Left cardiac atrium (tissue), 2 donors: ENCODE measurements around the gene CCDC191. TPM values are rescaled to one million over a fixed set of nuclear protein-coding genes. Genes with fewer than 3 reads are reported as not detected.

Experiments used
- total RNA-seq, 2 donors: library from RNA; stranded (reverse); fragmentation: NEBNext Ultra II Directional; extraction: Animal tissue kit (Norgen Biotek cat#: 25700); gene quantifications; one replicate each; pipeline ENCODE4 v1.2.1, GENCODE V29; 2021
- donor health status: DM: no; HTN: yes; CAD: no; lungs with severe emphysema.
- donor health status: DM: yes; HTN: yes; CAD: no.

Gene CCDC191
- total RNA-seq, 2 donors from 2014 or later, result 1.3 to 1.4 TPM

Other genes starting within 250 kb of the CCDC191 start
- 1 to 10 TPM; 2.0 to 2.1 TPM for gene GRAMD1C, start 217.7 kb downstream of the CCDC191 start, total RNA-seq
- gene ZDHHC23, start 108.5 kb downstream of the CCDC191 start, total RNA-seq, result 1 to 10 TPM; 2.2 TPM
- 10 to 100 TPM in 1 of 2 donors, 1 to 10 TPM in 1; 7.7 to 11.4 TPM for gene QTRT2, start 211 bp upstream of the CCDC191 start, total RNA-seq
- gene DRD3, start 122.5 kb upstream of the CCDC191 start, total RNA-seq, result not detected
- not detected for gene ZNF80, start 181.1 kb upstream of the CCDC191 start, total RNA-seq
- gene TIGIT, start 237.5 kb upstream of the CCDC191 start, total RNA-seq, result under 1 TPM in 1 of 2 donors, not detected in 1; 0.13 TPM